Mucosa of stomach (tissue), 1 donor: ENCODE measurements around the gene NOL6.
A peak's percentile ranks its signal among the peaks of the same experiment; 100 is the strongest.

Experiments
- H3K27me3 ChIP-seq: one replicate; pipeline ENCODE4 v1.7.0; 2013; ENCODE audit warnings: mild to moderate bottlenecking, low read length; ENCODE audit not compliant: control insufficient read depth, insufficient read depth
- H3K36me3 ChIP-seq: one replicate; pipeline ENCODE4 v1.7.0; 2013; ENCODE audit warnings: low read length; ENCODE audit not compliant: control insufficient read depth, insufficient read depth
- H3K4me1 ChIP-seq: one replicate; pipeline ENCODE4 v1.7.0; 2013; ENCODE audit warnings: mild to moderate bottlenecking, low read length; ENCODE audit not compliant: control insufficient read depth, insufficient read depth
- H3K4me3 ChIP-seq: one replicate; pipeline ENCODE4 v1.7.0; 2013; ENCODE audit warnings: low read length
- H3K9ac ChIP-seq: one replicate; pipeline ENCODE4 v1.7.0; 2013; ENCODE audit warnings: mild to moderate bottlenecking, low read length, moderate library complexity
- H3K9me3 ChIP-seq: one replicate; pipeline ENCODE4 v1.7.0; 2013; ENCODE audit warnings: mild to moderate bottlenecking, low read length, moderate library complexity; ENCODE audit not compliant: control insufficient read depth
- donor health status: Pancreatic carcinoma.

NOL6 gene

GRCh38 chr9:33418090-33418489 lies 55.6 kb downstream of the NOL6 start:
- Histone ChIP-seq H3K36me3 (no peaks in the 10 kb centered on the region), H3K4me3 (no peak overlapping the region), H3K9ac (no peak overlapping the region), H3K4me1 (peaks cover 49% of the 10 kb centered on the region), H3K9me3 (no peaks in the 10 kb centered on the region), H3K27me3 (peaks cover 3% of the 10 kb centered on the region)

GRCh38 chr9:33416996-33417395 lies 56.7 kb downstream of the NOL6 start:
- peaks cover 3% of the 10 kb centered on the region for H3K27me3 ChIP-seq
- no peak overlapping the region for H3K9ac ChIP-seq
- no peaks in the 10 kb centered on the region for H3K36me3 ChIP-seq
- H3K4me1 ChIP-seq, result peaks cover 49% of the 10 kb centered on the region
- no peak overlapping the region for H3K4me3 ChIP-seq
- no peaks in the 10 kb centered on the region for H3K9me3 ChIP-seq

- H3K36me3 ChIP-seq, result no peaks in the 10 kb centered on the region
- H3K9ac ChIP-seq, result peak overlapping the region; percentile 55
- peaks cover 3% of the 10 kb centered on the region for H3K27me3 ChIP-seq
- no peaks in the 10 kb centered on the region for H3K9me3 ChIP-seq
- H3K4me1 ChIP-seq, result peaks cover 49% of the 10 kb centered on the region
- no peak overlapping the region for H3K4me3 ChIP-seq
Measured at GRCh38 chr9:33415501-33416038, 58.2 kb downstream of the NOL6 start.

GRCh38 chr9:33414889-33415500 lies 58.7 kb downstream of the NOL6 start:
- Histone ChIP-seq H3K4me3 (no peak overlapping the region), H3K9me3 (no peaks in the 10 kb centered on the region), H3K27me3 (peaks cover 3% of the 10 kb centered on the region), H3K9ac (peak overlapping the region; percentile 55), H3K36me3 (no peaks in the 10 kb centered on the region), H3K4me1 (peaks cover 49% of the 10 kb centered on the region)

GRCh38 chr9:33414268-33414667 lies 59.5 kb downstream of the NOL6 start:
- H3K9ac ChIP-seq, result no peak overlapping the region
- no peak overlapping the region for H3K4me3 ChIP-seq
- H3K27me3 ChIP-seq, result peaks cover 3% of the 10 kb centered on the region
- H3K36me3 ChIP-seq, result no peaks in the 10 kb centered on the region
- peaks cover 49% of the 10 kb centered on the region for H3K4me1 ChIP-seq
- H3K9me3 ChIP-seq, result no peaks in the 10 kb centered on the region
